ENCODE measurements around the gene SMARCC1.

The SMARCC1 gene

DNA sequence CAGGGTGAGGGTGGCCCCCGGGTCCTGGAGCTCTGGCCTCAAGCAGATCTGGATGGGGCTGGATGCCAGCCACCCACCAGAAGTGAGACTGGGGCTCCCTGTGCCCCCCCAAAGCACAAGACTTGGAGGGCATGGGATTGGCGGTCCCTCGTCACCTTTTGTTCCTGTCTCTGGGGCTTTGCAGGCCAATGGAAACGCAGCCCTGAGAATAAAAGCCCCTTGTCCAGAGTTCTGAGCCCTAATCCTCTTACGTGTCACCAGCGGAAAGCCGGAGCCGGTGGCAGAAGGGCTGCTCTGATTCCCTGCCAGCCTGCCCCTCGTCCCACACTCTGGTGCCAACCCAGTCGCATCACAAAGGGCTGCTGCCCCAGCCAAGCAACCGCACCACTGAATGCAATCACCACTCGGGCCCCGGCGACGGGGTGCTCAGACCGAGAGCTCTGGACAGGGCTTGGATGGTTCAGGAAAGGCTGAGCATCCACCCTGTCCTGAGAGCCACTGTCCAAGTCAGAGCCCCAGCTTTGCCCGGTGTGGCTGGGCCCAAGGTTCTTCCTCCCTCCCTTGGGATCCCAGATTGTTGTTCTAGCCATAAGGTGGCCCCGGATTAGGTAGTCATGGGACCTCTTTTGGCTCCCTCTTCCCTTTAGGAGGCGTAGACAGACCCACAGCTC lies 245.3 kb downstream of the SMARCC1 start:
- DNase-seq, result no peak
